Measurements from ENCODE around the gene SAA2.
"Not testable (repeated sequence)": the region's sequence is repeated elsewhere in the genome, so short reads cannot be mapped to it uniquely, and the experiment has no call there.

SAA2 gene

GRCh38 chr11:18265949-18266348, 17.5 kb upstream of the SAA2 start, which contains the start of gene SAA1:
Gene SAA1 (plus strand): TSS chr11:18266264. CDS start chr11:18266888, 624 bp downstream.
- Histone ChIP-seq H3K4me1 (ENCODE audit: insufficient read depth, low read length) (0 out of 2 replicates have a peak, but pooled peaks cover 2% of the 10 kb centered on the region), H3K36me3 (ENCODE audit: insufficient read depth, low read depth, low read length) (no peaks in the 10 kb centered on the region), H3K27ac (ENCODE audit: low read length) (no peak within 1 kb of the TSS), H3K4me3 (ENCODE audit: low read length) (no peak within 1 kb of the TSS), H3K27me3 (ENCODE audit: insufficient read depth, low read length) (no peaks in the 10 kb centered on the region), H3K9ac (ENCODE audit: low read depth, low read length) (no peak within 1 kb of the TSS), H3K9me3 (ENCODE audit: insufficient read depth, low read depth, low read length) (no peaks in the 10 kb centered on the region)

- no peak overlapping the region for H3K27ac ChIP-seq (ENCODE audit: low read length)
- H3K36me3 ChIP-seq (ENCODE audit: insufficient read depth, low read depth, low read length) = no peaks in the 10 kb centered on the region
Measured at GRCh38 chr11:18264677-18265555, 16.4 kb upstream of the SAA2 start.

GRCh38 chr11:18264035-18264434, 15.6 kb upstream of the SAA2 start:
- Histone ChIP-seq H3K36me3 (ENCODE audit: insufficient read depth, low read depth, low read length) (no peaks in the 10 kb centered on the region), H3K27ac (ENCODE audit: low read length) (no peak overlapping the region), H3K27me3 (ENCODE audit: insufficient read depth, low read length) (no peaks in the 10 kb centered on the region), H3K9ac (ENCODE audit: low read depth, low read length) (no peak overlapping the region), H3K4me3 (ENCODE audit: low read length) (no peak overlapping the region), H3K4me1 (ENCODE audit: insufficient read depth, low read length) (0 out of 2 replicates have a peak, but pooled peaks cover 2% of the 10 kb centered on the region), H3K9me3 (ENCODE audit: insufficient read depth, low read depth, low read length) (no peaks in the 10 kb centered on the region)

More at GRCh38 chr11:18264677-18265555, 16.4 kb upstream of the SAA2 start:
- no peaks in the 10 kb centered on the region for H3K9me3 ChIP-seq (ENCODE audit: insufficient read depth, low read depth, low read length)
- H3K27me3 ChIP-seq (ENCODE audit: insufficient read depth, low read length) = no peaks in the 10 kb centered on the region
- 0 out of 2 replicates have a peak, but pooled peaks cover 2% of the 10 kb centered on the region for H3K4me1 ChIP-seq (ENCODE audit: insufficient read depth, low read length)
- no peak overlapping the region for H3K4me3 ChIP-seq (ENCODE audit: low read length)
- H3K9ac ChIP-seq (ENCODE audit: low read depth, low read length) = no peak overlapping the region

- H3K27ac ChIP-seq (ENCODE audit: low read length); H3K9me3 ChIP-seq (ENCODE audit: insufficient read depth, low read depth, low read length); H3K27me3 ChIP-seq (ENCODE audit: insufficient read depth, low read length); H3K4me3 ChIP-seq (ENCODE audit: low read length); H3K9ac ChIP-seq (ENCODE audit: low read depth, low read length); H3K4me1 ChIP-seq (ENCODE audit: insufficient read depth, low read length); H3K36me3 ChIP-seq (ENCODE audit: insufficient read depth, low read depth, low read length): not testable (repeated sequence)
Measured at GRCh38 chr11:18262681-18263350, 14.3 kb upstream of the SAA2 start.

- Histone ChIP-seq H3K4me3 (ENCODE audit: low read length) (no peak overlapping the region), H3K36me3 (ENCODE audit: insufficient read depth, low read depth, low read length) (no peaks in the 10 kb centered on the region), H3K27ac (ENCODE audit: low read length) (no peak overlapping the region), H3K9me3 (ENCODE audit: insufficient read depth, low read depth, low read length) (no peaks in the 10 kb centered on the region), H3K9ac (ENCODE audit: low read depth, low read length) (no peak overlapping the region), H3K27me3 (ENCODE audit: insufficient read depth, low read length) (no peaks in the 10 kb centered on the region), H3K4me1 (ENCODE audit: insufficient read depth, low read length) (0 out of 2 replicates have a peak, but pooled peaks cover 2% of the 10 kb centered on the region)
Measured at GRCh38 chr11:18261721-18262120, 13.3 kb upstream of the SAA2 start.

- Histone ChIP-seq H3K27me3 (ENCODE audit: insufficient read depth, low read length) (no peaks in the 10 kb centered on the region), H3K9me3 (ENCODE audit: insufficient read depth, low read depth, low read length) (no peaks in the 10 kb centered on the region)
Measured at GRCh38 chr11:18259259-18259658, 10.8 kb upstream of the SAA2 start.

GRCh38 chr11:18254781-18255361, 6.4 kb upstream of the SAA2 start:
- Histone ChIP-seq H3K9ac (ENCODE audit: low read depth, low read length) (no peak overlapping the region), H3K9me3 (ENCODE audit: insufficient read depth, low read depth, low read length) (no peaks in the 10 kb centered on the region), H3K4me1 (ENCODE audit: insufficient read depth, low read length) (no peaks in the 10 kb centered on the region), H3K4me3 (ENCODE audit: low read length) (no peak overlapping the region), H3K27me3 (ENCODE audit: insufficient read depth, low read length) (no peaks in the 10 kb centered on the region), H3K27ac (ENCODE audit: low read length) (no peak overlapping the region), H3K36me3 (ENCODE audit: insufficient read depth, low read depth, low read length) (no peaks in the 10 kb centered on the region)

More at GRCh38 chr11:18259259-18259658, 10.8 kb upstream of the SAA2 start:
- Histone ChIP-seq H3K4me3 (ENCODE audit: low read length) (no peak overlapping the region), H3K4me1 (ENCODE audit: insufficient read depth, low read length) (0 out of 2 replicates have a peak, but pooled peaks cover 2% of the 10 kb centered on the region), H3K27ac (ENCODE audit: low read length) (no peak overlapping the region), H3K9ac (ENCODE audit: low read depth, low read length) (no peak overlapping the region), H3K36me3 (ENCODE audit: insufficient read depth, low read depth, low read length) (no peaks in the 10 kb centered on the region)

- Histone ChIP-seq H3K36me3 (ENCODE audit: insufficient read depth, low read depth, low read length) (no peaks in the 10 kb centered on the region), H3K27ac (ENCODE audit: low read length) (no peak overlapping the region), H3K9me3 (ENCODE audit: insufficient read depth, low read depth, low read length) (no peaks in the 10 kb centered on the region), H3K4me3 (ENCODE audit: low read length) (no peak overlapping the region), H3K27me3 (ENCODE audit: insufficient read depth, low read length) (no peaks in the 10 kb centered on the region), H3K9ac (ENCODE audit: low read depth, low read length) (no peak overlapping the region), H3K4me1 (ENCODE audit: insufficient read depth, low read length) (no peaks in the 10 kb centered on the region)
Measured at GRCh38 chr11:18253778-18254338, 5.4 kb upstream of the SAA2 start.

- Histone ChIP-seq H3K9ac (ENCODE audit: low read depth, low read length) (no peak overlapping the region), H3K27ac (ENCODE audit: low read length) (no peak overlapping the region), H3K9me3 (ENCODE audit: insufficient read depth, low read depth, low read length) (no peaks in the 10 kb centered on the region), H3K27me3 (ENCODE audit: insufficient read depth, low read length) (no peaks in the 10 kb centered on the region), H3K4me1 (ENCODE audit: insufficient read depth, low read length) (no peaks in the 10 kb centered on the region), H3K36me3 (ENCODE audit: insufficient read depth, low read depth, low read length) (no peaks in the 10 kb centered on the region), H3K4me3 (ENCODE audit: low read length) (no peak overlapping the region)
Measured at GRCh38 chr11:18253233-18253632, 4.8 kb upstream of the SAA2 start.

GRCh38 chr11:18247191-18247581, 1.3 kb downstream of the SAA2 start:
- H3K27me3 ChIP-seq (ENCODE audit: insufficient read depth, low read length); H3K4me3 ChIP-seq (ENCODE audit: low read length); H3K36me3 ChIP-seq (ENCODE audit: insufficient read depth, low read depth, low read length); H3K27ac ChIP-seq (ENCODE audit: low read length); H3K9ac ChIP-seq (ENCODE audit: low read depth, low read length); H3K4me1 ChIP-seq (ENCODE audit: insufficient read depth, low read length); H3K9me3 ChIP-seq (ENCODE audit: insufficient read depth, low read depth, low read length): not testable (repeated sequence)

GRCh38 chr11:18246379-18247190, 1.9 kb downstream of the SAA2 start:
- not testable (repeated sequence) for H3K9me3 ChIP-seq (ENCODE audit: insufficient read depth, low read depth, low read length); H3K27me3 ChIP-seq (ENCODE audit: insufficient read depth, low read length); H3K4me1 ChIP-seq (ENCODE audit: insufficient read depth, low read length); H3K27ac ChIP-seq (ENCODE audit: low read length); H3K4me3 ChIP-seq (ENCODE audit: low read length); H3K36me3 ChIP-seq (ENCODE audit: insufficient read depth, low read depth, low read length); H3K9ac ChIP-seq (ENCODE audit: low read depth, low read length)
